Sigmoid colon (tissue), 7 donors: Measurements from ENCODE around the gene FRA10AC1. TPM values are rescaled to one million over a fixed set of nuclear protein-coding genes. Genes with fewer than 3 reads are reported as not detected.

Experiments used
- DNase-seq: peaks from one replicate; pipeline ENCODE4 v3.0.0-alpha.2; 2019
- H3K27ac ChIP-seq, 4 donors: fragments of 200-600 bp; sonication (generic); one replicate each; pipeline ENCODE4 v1.5.1; 2016 to 2019; ENCODE audit warnings: mild to moderate bottlenecking in 1 of 4
- H3K27me3 ChIP-seq, 3 donors: fragments of 200-600 bp; sonication (generic); one replicate each; pipeline ENCODE4 v1.5.1; 2019; ENCODE audit warnings: mild to moderate bottlenecking in 1 of 3
- H3K36me3 ChIP-seq, 4 donors: fragments of 200-600 bp; sonication (generic); one replicate each; pipeline ENCODE4 v1.5.1; 2016 to 2019
- H3K4me1 ChIP-seq, 4 donors: fragments of 200-600 bp; sonication (generic); one replicate each; pipeline ENCODE4 v1.5.1; 2017 to 2019
- H3K4me3 ChIP-seq, 4 donors: fragments of 200-600 bp; sonication (generic); one replicate each; pipeline ENCODE4 v1.5.1; 2017 to 2019; ENCODE audit warnings: mild to moderate bottlenecking in 2 of 4, moderate library complexity in 1 of 4
- H3K9me3 ChIP-seq, 4 donors: fragments of 200-600 bp in 3 of 4; sonication (generic) in 3 of 4; one replicate each; pipeline versions ENCODE4 v1.5.1 to v1.6.1; 2013 to 2019
- EP300 ChIP-seq, 4 donors: sonication (generic); formaldehyde crosslinking; IDR thresholded peaks; one replicate each; pipeline ENCODE4 v1.6.1; 2017; ENCODE audit warnings: antibody characterized with exemption in 4 of 4
- POLR2A ChIP-seq, 2 donors: fragments of 450-650 bp; IDR thresholded peaks; one replicate each; pipeline ENCODE4 v1.6.1; 2016; ENCODE audit warnings: antibody characterized with exemption in 2 of 2, mild to moderate bottlenecking in 2 of 2, moderate library complexity in 2 of 2
- POLR2AphosphoS5 ChIP-seq, 4 donors: sonication (generic); formaldehyde crosslinking; IDR thresholded peaks; one replicate each; pipeline ENCODE4 v1.6.1; 2017; ENCODE audit warnings: antibody characterized with exemption in 4 of 4
- WGBS, 2 donors: extraction: QIAGEN DNeasy Blood & Tissue Kit; methylation state at CpG; one replicate each; pipeline ENCODE4 v1.1.7; 2013; 5-methylcytosine and 5-hydroxymethylcytosine counted together
- intact Hi-C: fragments of 100-400 bp; cut with DNase I; formaldehyde crosslinking; loops from one replicate; pipeline ENCODE4 v1.15.1; 2023
- polyA plus RNA-seq, 3 donors: library from polyadenylated mRNA; stranded (reverse); fragments of 200-250 nt; gene quantifications; one replicate each; pipeline ENCODE4 v1.2.3, GENCODE V29; 2013
- total RNA-seq, 4 donors: library from RNA; depleted of rRNA; stranded (reverse); fragments of >200 nt; gene quantifications; one replicate each; pipeline ENCODE4 v1.1.0, GENCODE V29; 2016
- TF ChIP-seq, protein P1 (sequence below), 4 experiments: fragments of 450-650 bp in 3 of 4; fragments of 200-600 bp in 1 of 4; IDR thresholded peaks; one replicate each; pipeline ENCODE4 v1.5.1; 2016 to 2019; ENCODE audit warnings: antibody characterized with exemption in 4 of 4, mild to moderate bottlenecking in 3 of 4, moderate library complexity in 2 of 4
- donor health status: healthy with polysubstance abuse.
- donor health status: Bipolar disorder and iron deficiency.
- donor health status: healthy.

The FRA10AC1 gene
- total and polyA plus RNA-seq, 7 donors = 4.2 to 23.5 (median 11.8) TPM

DNA sequence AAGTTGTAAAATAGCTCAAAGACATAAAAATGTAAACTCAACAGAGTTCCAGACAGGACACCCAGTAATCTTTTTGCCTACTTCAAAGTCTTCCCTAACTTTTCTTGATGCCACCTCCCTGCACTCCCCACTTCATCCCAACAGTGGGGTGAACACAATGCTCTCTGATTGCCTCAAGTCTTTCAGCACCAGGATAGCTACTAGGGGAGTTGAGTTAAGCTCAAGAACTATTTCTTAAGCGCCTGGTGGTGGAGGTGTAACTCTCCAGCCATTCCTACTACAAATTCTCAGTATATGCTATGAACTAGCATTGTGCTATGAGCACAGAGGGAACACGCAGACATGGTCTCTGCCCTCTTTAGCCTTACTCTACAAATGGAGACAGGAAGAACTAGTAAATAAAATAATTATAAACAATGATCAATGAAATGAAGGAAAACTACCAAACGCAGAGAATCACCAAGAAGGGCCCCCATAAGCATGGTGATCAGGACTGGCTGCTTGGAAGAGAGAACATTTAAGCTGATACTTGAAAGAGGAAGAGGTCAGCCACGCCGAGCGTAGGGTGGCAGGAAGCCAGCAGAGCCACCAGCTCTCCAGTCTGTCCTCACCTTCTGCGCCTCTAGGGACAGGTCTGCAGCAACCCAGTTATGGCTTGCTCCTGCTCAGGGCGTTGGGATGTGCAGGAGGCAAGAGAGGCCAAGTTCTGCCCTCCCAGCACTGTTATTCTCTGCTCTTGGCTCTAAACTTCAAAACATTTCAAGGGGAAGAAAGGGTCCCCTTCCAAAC lies 16.7 kb upstream of the FRA10AC1 start:
- H3K27me3 ChIP-seq = no peaks in the 10 kb centered on the region
- no peaks in the 10 kb centered on the region for H3K4me1 ChIP-seq
- WGBS, 2 donors = 52 to 53% methylated on average over 8 of the region's 8 CpGs
- intact Hi-C loops = no loop called here
- H3K36me3 ChIP-seq = no peaks in the 10 kb centered on the region
- H3K4me3 ChIP-seq = no peak overlapping the region
- no peak for DNase-seq
- H3K9me3 ChIP-seq = no peaks in the 10 kb centered on the region
- no peak overlapping the region for H3K27ac ChIP-seq
- no peak for TF ChIP-seq POLR2A (IDR thresholded peaks at IDR 0.05)
- TF ChIP-seq EP300 (IDR thresholded peaks at IDR 0.05) = no peak
- no peak for TF ChIP-seq POLR2AphosphoS5 (IDR thresholded peaks at IDR 0.05)
- TF ChIP-seq, protein P1, sequence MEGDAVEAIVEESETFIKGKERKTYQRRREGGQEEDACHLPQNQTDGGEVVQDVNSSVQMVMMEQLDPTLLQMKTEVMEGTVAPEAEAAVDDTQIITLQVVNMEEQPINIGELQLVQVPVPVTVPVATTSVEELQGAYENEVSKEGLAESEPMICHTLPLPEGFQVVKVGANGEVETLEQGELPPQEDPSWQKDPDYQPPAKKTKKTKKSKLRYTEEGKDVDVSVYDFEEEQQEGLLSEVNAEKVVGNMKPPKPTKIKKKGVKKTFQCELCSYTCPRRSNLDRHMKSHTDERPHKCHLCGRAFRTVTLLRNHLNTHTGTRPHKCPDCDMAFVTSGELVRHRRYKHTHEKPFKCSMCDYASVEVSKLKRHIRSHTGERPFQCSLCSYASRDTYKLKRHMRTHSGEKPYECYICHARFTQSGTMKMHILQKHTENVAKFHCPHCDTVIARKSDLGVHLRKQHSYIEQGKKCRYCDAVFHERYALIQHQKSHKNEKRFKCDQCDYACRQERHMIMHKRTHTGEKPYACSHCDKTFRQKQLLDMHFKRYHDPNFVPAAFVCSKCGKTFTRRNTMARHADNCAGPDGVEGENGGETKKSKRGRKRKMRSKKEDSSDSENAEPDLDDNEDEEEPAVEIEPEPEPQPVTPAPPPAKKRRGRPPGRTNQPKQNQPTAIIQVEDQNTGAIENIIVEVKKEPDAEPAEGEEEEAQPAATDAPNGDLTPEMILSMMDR (IDR thresholded peaks at IDR 0.05) = no peak

DNA sequence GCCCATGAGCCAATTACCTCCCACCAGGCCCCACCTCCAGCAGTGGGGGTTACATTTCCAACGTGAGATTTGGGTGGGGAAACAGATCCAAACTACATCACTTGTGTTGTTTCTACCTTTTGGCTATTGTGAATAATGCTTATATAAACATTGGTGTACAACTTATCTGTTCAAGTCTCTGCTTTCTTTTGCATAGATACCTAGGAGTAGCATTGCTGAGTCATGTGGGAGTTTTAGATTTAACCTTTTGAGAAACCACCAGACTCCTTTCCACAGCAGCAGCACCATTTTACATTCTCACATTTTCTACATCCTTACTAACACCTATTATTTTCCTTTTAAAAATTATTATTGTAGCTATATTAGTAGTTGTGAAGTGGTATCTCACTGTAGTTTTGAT lies 14.4 kb upstream of the FRA10AC1 start:
- intact Hi-C loops = no loop called here
- Histone ChIP-seq H3K36me3 (no peaks in the 10 kb centered on the region), H3K4me1 (no peaks in the 10 kb centered on the region), H3K9me3 (no peaks in the 10 kb centered on the region), H3K4me3 (no peak overlapping the region), H3K27ac (no peak overlapping the region), H3K27me3 (no peaks in the 10 kb centered on the region)
- WGBS, 2 donors = 27 to 54% methylated on average over 1 of the region's 1 CpG
- DNase-seq = no peak
- TF ChIP-seq, protein P1 (IDR thresholded peaks at IDR 0.05) = no peak
- no peak for TF ChIP-seq EP300 (IDR thresholded peaks at IDR 0.05)
- TF ChIP-seq POLR2A (IDR thresholded peaks at IDR 0.05) = no peak

DNA sequence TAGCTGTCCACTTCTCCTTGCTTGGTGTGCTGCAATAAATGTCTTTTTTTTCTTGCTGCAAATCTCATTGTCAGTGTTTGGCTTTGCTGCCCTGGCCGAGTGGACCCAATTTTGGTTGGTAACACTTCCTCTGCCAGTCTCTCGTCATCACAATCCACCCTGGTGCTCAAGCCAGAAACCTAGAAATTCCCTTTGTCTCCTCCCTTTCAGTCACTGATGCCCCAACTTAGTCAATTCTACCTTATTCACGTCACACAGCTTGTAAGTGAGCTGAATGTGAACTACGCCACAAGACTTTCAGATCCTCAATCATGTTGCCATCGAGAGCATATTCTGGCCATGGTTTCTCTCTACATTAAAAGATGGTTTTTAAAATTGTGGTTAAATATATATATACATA lies 13.0 kb upstream of the FRA10AC1 start:
- DNase-seq = no peak
- TF ChIP-seq EP300 (IDR thresholded peaks at IDR 0.05) (no peak), POLR2AphosphoS5 (IDR thresholded peaks at IDR 0.05) (no peak), POLR2A (IDR thresholded peaks at IDR 0.05) (no peak)
- TF ChIP-seq, protein P1 (IDR thresholded peaks at IDR 0.05) = no peak
- Histone ChIP-seq H3K36me3 (no peaks in the 10 kb centered on the region), H3K4me1 (no peaks in the 10 kb centered on the region), H3K4me3 (no peak overlapping the region), H3K9me3 (no peaks in the 10 kb centered on the region), H3K27ac (no peak overlapping the region), H3K27me3 (no peaks in the 10 kb centered on the region)
- intact Hi-C loops = no loop called here
- whole genome bisulfite sequencing, 2 donors = 76 to 86% methylated on average over 5 of the region's 5 CpGs

DNA sequence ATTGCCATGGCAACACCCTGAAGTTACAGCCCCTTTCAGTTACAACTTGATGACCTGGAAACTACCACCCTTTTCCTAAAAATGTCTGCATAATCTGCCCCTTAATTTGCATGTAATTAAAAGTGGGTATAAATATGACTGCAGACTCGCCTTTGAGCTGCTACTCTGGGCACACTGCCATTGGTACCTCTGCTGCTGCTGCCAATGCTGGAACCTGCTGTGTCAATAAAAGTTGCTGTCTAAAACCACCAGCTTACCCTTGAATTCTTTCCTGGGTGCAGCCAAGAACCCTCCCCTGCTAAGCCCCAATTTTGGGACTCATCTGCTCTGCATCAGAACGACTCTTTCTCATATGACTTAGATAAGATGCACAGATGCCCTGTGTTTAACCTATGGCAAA lies 10.2 kb upstream of the FRA10AC1 start:
- intact Hi-C loops = no loop called here
- Histone ChIP-seq H3K27me3 (no peaks in the 10 kb centered on the region), H3K4me3 (no peak overlapping the region), H3K27ac (no peak overlapping the region), H3K36me3 (no peaks in the 10 kb centered on the region), H3K9me3 (no peaks in the 10 kb centered on the region), H3K4me1 (no peaks in the 10 kb centered on the region)
- DNase-seq = no peak
- 60 to 79% methylated on average over 2 of the region's 2 CpGs for WGBS, 2 donors
- TF ChIP-seq POLR2AphosphoS5 (IDR thresholded peaks at IDR 0.05) = no peak
- TF ChIP-seq, protein P1 (IDR thresholded peaks at IDR 0.05) = no peak
- no peak for TF ChIP-seq EP300 (IDR thresholded peaks at IDR 0.05)
- TF ChIP-seq POLR2A (IDR thresholded peaks at IDR 0.05) = no peak

DNA sequence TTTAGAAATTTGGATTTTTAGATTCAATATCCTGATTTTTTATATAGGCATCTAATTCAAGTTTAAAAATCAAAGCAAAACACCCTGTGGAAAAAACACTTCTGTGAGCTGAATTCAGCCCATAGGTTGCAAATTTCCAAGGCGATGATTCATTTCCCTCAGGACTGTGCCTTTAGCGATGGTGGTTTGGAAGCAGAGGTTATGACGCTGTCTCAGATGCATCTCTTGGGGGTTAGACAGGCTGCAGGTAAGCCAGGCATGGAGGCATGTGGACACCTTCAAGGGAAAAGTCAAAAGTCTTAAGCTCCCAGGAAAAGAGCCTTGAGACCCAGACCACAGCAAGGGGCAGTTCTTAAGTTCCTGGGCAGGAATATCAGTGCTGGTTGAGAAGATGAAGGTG lies 9.5 kb upstream of the FRA10AC1 start:
- TF ChIP-seq EP300 (IDR thresholded peaks at IDR 0.05) (no peak), POLR2AphosphoS5 (IDR thresholded peaks at IDR 0.05) (no peak), POLR2A (IDR thresholded peaks at IDR 0.05) (no peak)
- TF ChIP-seq, protein P1 (IDR thresholded peaks at IDR 0.05) = no peak
- 78 to 95% methylated on average over 3 of the region's 3 CpGs for WGBS, 2 donors
- intact Hi-C loops = no loop called here
- no peaks in the 10 kb centered on the region for H3K36me3 ChIP-seq
- H3K4me3 ChIP-seq = no peak overlapping the region
- H3K9me3 ChIP-seq = no peaks in the 10 kb centered on the region
- H3K27ac ChIP-seq = no peak overlapping the region
- no peak for DNase-seq
- no peaks in the 10 kb centered on the region for H3K4me1 ChIP-seq
- H3K27me3 ChIP-seq = no peaks in the 10 kb centered on the region
